ENCODE results near the gene ZBTB38.

GRCh38 chr3:141353652-141354495, 14.4 kb upstream of the ZBTB38 start:
- no peak for TF ChIP-seq POLR2A (IDR thresholded peaks at IDR 0.05)
- TF ChIP-seq, protein P1, sequence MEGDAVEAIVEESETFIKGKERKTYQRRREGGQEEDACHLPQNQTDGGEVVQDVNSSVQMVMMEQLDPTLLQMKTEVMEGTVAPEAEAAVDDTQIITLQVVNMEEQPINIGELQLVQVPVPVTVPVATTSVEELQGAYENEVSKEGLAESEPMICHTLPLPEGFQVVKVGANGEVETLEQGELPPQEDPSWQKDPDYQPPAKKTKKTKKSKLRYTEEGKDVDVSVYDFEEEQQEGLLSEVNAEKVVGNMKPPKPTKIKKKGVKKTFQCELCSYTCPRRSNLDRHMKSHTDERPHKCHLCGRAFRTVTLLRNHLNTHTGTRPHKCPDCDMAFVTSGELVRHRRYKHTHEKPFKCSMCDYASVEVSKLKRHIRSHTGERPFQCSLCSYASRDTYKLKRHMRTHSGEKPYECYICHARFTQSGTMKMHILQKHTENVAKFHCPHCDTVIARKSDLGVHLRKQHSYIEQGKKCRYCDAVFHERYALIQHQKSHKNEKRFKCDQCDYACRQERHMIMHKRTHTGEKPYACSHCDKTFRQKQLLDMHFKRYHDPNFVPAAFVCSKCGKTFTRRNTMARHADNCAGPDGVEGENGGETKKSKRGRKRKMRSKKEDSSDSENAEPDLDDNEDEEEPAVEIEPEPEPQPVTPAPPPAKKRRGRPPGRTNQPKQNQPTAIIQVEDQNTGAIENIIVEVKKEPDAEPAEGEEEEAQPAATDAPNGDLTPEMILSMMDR (IDR thresholded peaks at IDR 0.05) = no peak
- no peak for TF ChIP-seq POLR2AphosphoS5 (IDR thresholded peaks at IDR 0.05)

Data from breast epithelium (tissue), 3 donors.